GM12878 (cell line): ENCODE measurements around the gene ASB2. TPM values are rescaled to one million over a fixed set of nuclear protein-coding genes. Genes with fewer than 3 reads are reported as not detected.

Experiments used
- ATF3 ChIP-seq: IDR thresholded peaks from 2 replicates; pipeline ENCODE4 v1.6.1; 2011; ENCODE audit warnings: low read depth, mild to moderate bottlenecking, low read length, moderate library complexity, borderline replicate concordance; ENCODE audit errors: extremely low read depth
- BCL11A ChIP-seq: IDR thresholded peaks from 2 replicates; pipeline ENCODE4 v1.6.1; 2011; ENCODE audit warnings: low read depth, low read length
- BCL3 ChIP-seq: IDR thresholded peaks from 2 replicates; pipeline ENCODE4 v1.6.1; 2011; ENCODE audit warnings: borderline replicate concordance, low read depth, mild to moderate bottlenecking, moderate library complexity, low read length; ENCODE audit not compliant: insufficient read depth, poor library complexity, severe bottlenecking
- CHD2 ChIP-seq: IDR thresholded peaks from 2 replicates; pipeline ENCODE4 v1.6.1; 2011; ENCODE audit warnings: low read depth, low read length, improper control_type of control experiment, borderline replicate concordance
- DPF2 ChIP-seq: fragments of 450-650 bp; IDR thresholded peaks from 2 replicates; pipeline ENCODE4 v1.6.1; 2017; ENCODE audit warnings: mild to moderate bottlenecking
- GATAD2B ChIP-seq: fragments of 450-650 bp; conservative IDR thresholded peaks from 2 replicates; pipeline ENCODE4 v1.6.1; 2017; ENCODE audit warnings: low read depth, mild to moderate bottlenecking, moderate library complexity
- KAT2A ChIP-seq: conservative IDR thresholded peaks from 2 replicates; pipeline ENCODE4 v1.6.1; 2011; ENCODE audit warnings: low read depth, low read length; ENCODE audit not compliant: control insufficient read depth
- KLF5 ChIP-seq: fragments of 450-650 bp; IDR thresholded peaks from 2 replicates; pipeline ENCODE4 v1.6.1; 2014; ENCODE audit warnings: mild to moderate bottlenecking; ENCODE audit not compliant: partially characterized antibody
- MAX ChIP-seq: IDR thresholded peaks from 2 replicates; pipeline ENCODE4 v1.6.1; 2012; ENCODE audit warnings: low read depth, low read length, improper control_type of control experiment
- MEF2A ChIP-seq: IDR thresholded peaks from 2 replicates; pipeline ENCODE4 v1.6.1; 2011; ENCODE audit warnings: low read depth, mild to moderate bottlenecking, low read length, moderate library complexity; ENCODE audit not compliant: insufficient read depth
- NKRF ChIP-seq: fragments of 450-650 bp; conservative IDR thresholded peaks from 2 replicates; pipeline ENCODE4 v1.6.1; 2017; ENCODE audit warnings: mild to moderate bottlenecking, moderate library complexity
- POLR2AphosphoS5 ChIP-seq: IDR thresholded peaks from 2 replicates; pipeline ENCODE4 v1.6.1; 2011; ENCODE audit warnings: mild to moderate bottlenecking, low read length, inconsistent platforms
- RAD21 ChIP-seq: IDR thresholded peaks from 2 replicates; pipeline ENCODE4 v1.6.1; 2011; ENCODE audit warnings: mild to moderate bottlenecking, low read depth, low read length, moderate library complexity; ENCODE audit not compliant: insufficient read depth
- SMAD5 ChIP-seq: IDR thresholded peaks from 2 replicates; pipeline ENCODE4 v1.6.1; 2016; ENCODE audit warnings: antibody characterized with exemption, low read depth
- SMARCA5 ChIP-seq: fragments of 450-650 bp; IDR thresholded peaks from 2 replicates; pipeline ENCODE4 v1.6.1; 2017; ENCODE audit warnings: mild to moderate bottlenecking
- SP1 ChIP-seq: IDR thresholded peaks from one replicate; pipeline ENCODE4 v1.6.1; 2011; ENCODE audit warnings: low read depth, low read length
- SPI1 ChIP-seq: IDR thresholded peaks from 2 replicates; pipeline ENCODE4 v1.6.1; 2011; ENCODE audit warnings: low read depth, mild to moderate bottlenecking, low read length, moderate library complexity, borderline replicate concordance; ENCODE audit not compliant: insufficient read depth
- SRF ChIP-seq, 2 experiments: IDR thresholded peaks; 2 replicates each; pipeline ENCODE4 v1.6.1; 2011; ENCODE audit warnings: low read depth in 2 of 2, low read length in 2 of 2, mild to moderate bottlenecking in 1 of 2, moderate library complexity in 1 of 2
- TARDBP ChIP-seq: IDR thresholded peaks from 2 replicates; pipeline ENCODE4 v1.6.1; 2016; ENCODE audit warnings: borderline replicate concordance
- TCF12 ChIP-seq: IDR thresholded peaks from 2 replicates; pipeline ENCODE4 v1.6.1; 2011; ENCODE audit warnings: low read depth, mild to moderate bottlenecking, low read length
- ZNF687 ChIP-seq: fragments of 450-650 bp; IDR thresholded peaks from 2 replicates; pipeline ENCODE4 v1.6.1; 2017; ENCODE audit warnings: mild to moderate bottlenecking, moderate library complexity
- ZSCAN29 ChIP-seq: fragments of 450-650 bp; IDR thresholded peaks from 2 replicates; pipeline ENCODE4 v1.6.1; 2017; ENCODE audit warnings: mild to moderate bottlenecking, moderate library complexity
- polyA plus RNA-seq, 11 experiments: library from polyadenylated mRNA; depleted of rRNA in 4 of 11; unstranded in 6 of 11; stranded (reverse) in 5 of 11; fragments of >200 nt; fragmentation: Nextera tagmentation in 4 of 11; fragmentation: Illumina TruSeq in 1 of 11; extraction: Ambion mirVana in 4 of 11; extraction: Trizol in 1 of 11; gene quantifications; 1 replicate in 1 of 11; 2 replicates in 10 of 11; pipeline versions ENCODE4 v1.2.1 to v1.2.3, GENCODE V29; 2011 to 2016; ENCODE audit warnings: inconsistent platforms in 2 of 11, missing spikeins in 2 of 11, low read depth in 1 of 11
- total RNA-seq, 4 experiments: library from RNA; depleted of rRNA in 3 of 4; stranded (reverse); fragments of >200 nt in 3 of 4; fragmentation: Illumina TruSeq in 1 of 4; extraction: Trizol in 1 of 4; gene quantifications; 2 replicates each; pipeline versions ENCODE4 v1.2.1 to v1.2.3, GENCODE V29; 2013 to 2021

The ASB2 gene
- total and polyA plus RNA-seq, 10 of the 15 experiments (the other 5 are each of a cell fraction or from before 2014, with no cell fraction given), result 3.0 to 54.8 (median 33.5) TPM

GRCh38 chr14:93977790-93978581 is 1.6 kb upstream of the ASB2 start (continued):
- TF ChIP-seq POLR2AphosphoS5, result peak; percentile 65
- TF ChIP-seq BCL3, result peak; percentile 69
- 0 out of 2 replicates have a peak, but pooled peaks have one; percentile 28 for TF ChIP-seq SMAD5
- TF ChIP-seq NKRF, result 0 out of 2 replicates have a peak, but pooled peaks have one; percentile 20
- no peak for TF ChIP-seq SRF (IDR thresholded peaks at IDR 0.05; ENCODE audit: low read depth in 2 of 2, low read length in 2 of 2)
- TF ChIP-seq BCL11A, result peak; percentile 97
- TF ChIP-seq KLF5, result peak; percentile 81
- 0 out of 2 replicates have a peak, but pooled peaks have one; percentile 49 for TF ChIP-seq SPI1
- TF ChIP-seq SP1, result peak; percentile 84
- peak; percentile 88 for TF ChIP-seq MAX
- TF ChIP-seq TARDBP, result 0 out of 2 replicates have a peak, but pooled peaks have one; percentile 54
- no peak for TF ChIP-seq KAT2A
- TF ChIP-seq RAD21, result peak; percentile 4; the same call in 1 of the 2 replicates
- TF ChIP-seq CHD2, result peak; percentile 69; the same call in 1 of the 2 replicates
- peak; percentile 99 for TF ChIP-seq TCF12
- peak; percentile 88 for TF ChIP-seq SMARCA5
- peak; percentile 95 for TF ChIP-seq DPF2
- peak; percentile 38; the same call in 1 of the 2 replicates for TF ChIP-seq MEF2A
- no peak for TF ChIP-seq ATF3
- TF ChIP-seq ZNF687, result peak; percentile 95
- peak; percentile 81; the same call in 1 of the 2 replicates for TF ChIP-seq GATAD2B
- 0 out of 2 replicates have a peak, but pooled peaks have one; percentile 44 for TF ChIP-seq ZSCAN29
